Astrocyte (in vitro differentiated cells and primary cell): ENCODE results near the gene MAJIN. TPM values are rescaled to one million over a fixed set of nuclear protein-coding genes. Genes with fewer than 3 reads are reported as not detected.

ENCODE experiments used
- DNase-seq: peaks from one replicate; pipeline ENCODE4 v3.0.0-alpha.2; 2010; ENCODE audit warnings: low read depth
- FAIRE-seq: peaks from 2 replicates; lab custom pipeline; 2011; peaks lifted over from hg19 to GRCh38; lab: Jason Lieb, UNC
- H2AFZ ChIP-seq: 2 replicates; pipeline ENCODE4 v1.6.0; 2012; ENCODE audit warnings: low read depth, low read length, inconsistent platforms
- H3K27ac ChIP-seq: 2 replicates; pipeline ENCODE4 v1.5.1; 2011; ENCODE audit warnings: low read depth, low read length, inconsistent platforms
- H3K27me3 ChIP-seq: 2 replicates; pipeline ENCODE4 v1.6.0; 2011; ENCODE audit warnings: low read length, inconsistent platforms; ENCODE audit not compliant: insufficient read depth
- H3K36me3 ChIP-seq: 2 replicates; pipeline ENCODE4 v1.5.1; 2011; ENCODE audit warnings: low read length, inconsistent platforms; ENCODE audit not compliant: insufficient read depth
- H3K4me1 ChIP-seq: 2 replicates; pipeline ENCODE4 v1.5.1; 2011; ENCODE audit warnings: low read length, inconsistent platforms; ENCODE audit not compliant: insufficient read depth
- H3K4me2 ChIP-seq: 2 replicates; pipeline ENCODE4 v1.6.0; 2012; ENCODE audit warnings: low read length, inconsistent platforms
- H3K4me3 ChIP-seq: 2 replicates; pipeline ENCODE4 v1.5.1; 2011; ENCODE audit warnings: low read depth, mild to moderate bottlenecking, low read length, inconsistent platforms; ENCODE audit not compliant: insufficient read depth
- H3K79me2 ChIP-seq: 2 replicates; pipeline ENCODE4 v1.6.0; 2012; ENCODE audit warnings: mild to moderate bottlenecking, low read length, inconsistent platforms; ENCODE audit not compliant: insufficient read depth
- H3K9ac ChIP-seq: 2 replicates; pipeline ENCODE4 v1.6.0; 2012; ENCODE audit warnings: mild to moderate bottlenecking, low read length, inconsistent platforms
- H3K9me3 ChIP-seq: 2 replicates; pipeline ENCODE4 v1.5.1; 2012; ENCODE audit warnings: low read depth, mild to moderate bottlenecking, low read length, inconsistent platforms; ENCODE audit not compliant: insufficient read depth
- H4K20me1 ChIP-seq: 2 replicates; pipeline ENCODE4 v1.6.0; 2012; ENCODE audit warnings: low read length, inconsistent platforms; ENCODE audit not compliant: insufficient read depth
- H3K27ac Mint-ChIP-seq: one replicate; pipeline ENCODE4 v1.8.0; 2021; ENCODE audit warnings: mild to moderate bottlenecking, mixed read lengths; ENCODE audit not compliant: unreplicated experiment
- H3K27me3 Mint-ChIP-seq: one replicate; pipeline ENCODE4 v1.8.0; 2021; ENCODE audit warnings: low read depth, mixed read lengths; ENCODE audit not compliant: unreplicated experiment
- H3K36me3 Mint-ChIP-seq: one replicate; pipeline ENCODE4 v1.8.0; 2021; ENCODE audit warnings: low read depth, mixed read lengths; ENCODE audit not compliant: unreplicated experiment
- H3K4me1 Mint-ChIP-seq: one replicate; pipeline ENCODE4 v1.8.0; 2021; ENCODE audit warnings: low read depth, mixed read lengths; ENCODE audit not compliant: unreplicated experiment
- H3K4me3 Mint-ChIP-seq: one replicate; pipeline ENCODE4 v1.8.0; 2021; ENCODE audit warnings: mild to moderate bottlenecking, moderate library complexity, mixed read lengths; ENCODE audit not compliant: unreplicated experiment
- H3K9me3 Mint-ChIP-seq: one replicate; pipeline ENCODE4 v1.8.0; 2021; ENCODE audit warnings: mild to moderate bottlenecking, mixed read lengths; ENCODE audit not compliant: unreplicated experiment
- CTCF ChIP-seq: IDR thresholded peaks from 2 replicates; pipeline ENCODE4 v1.5.1; 2011; ENCODE audit warnings: low read depth, mild to moderate bottlenecking, inconsistent platforms, low read length, moderate library complexity; ENCODE audit not compliant: insufficient read depth
- EZH2 ChIP-seq: IDR thresholded peaks from 2 replicates; pipeline ENCODE4 v1.6.1; 2012; ENCODE audit warnings: mild to moderate bottlenecking, low read length, inconsistent platforms; ENCODE audit not compliant: insufficient read depth
- total RNA-seq: library from RNA; stranded (reverse); gene quantifications from 2 replicates; pipeline ENCODE4 v1.2.1, GENCODE V29; 2021

The MAJIN gene
- total RNA-seq, 1 donor from 2014 or later: not detected

- FAIRE-seq: no peak
- no peak overlapping the region for H3K27ac Mint-ChIP-seq
- H3K27me3 Mint-ChIP-seq: peaks cover 10% of the 10 kb centered on the region
Measured at GRCh38 chr11:64959498-64959897, 12.4 kb downstream of the MAJIN start.

GRCh38 chr11:64954201-64954600, 17.7 kb downstream of the MAJIN start:
- peaks cover 17% of the 10 kb centered on the region for H3K27me3 ChIP-seq
- FAIRE-seq: no peak
- no peaks in the 10 kb centered on the region for H3K4me1 Mint-ChIP-seq

More at GRCh38 chr11:64959498-64959897, 12.4 kb downstream of the MAJIN start:
- TF ChIP-seq CTCF: no peak
- no peak for TF ChIP-seq EZH2
- Histone ChIP-seq H3K27me3 (peaks cover 7% of the 10 kb centered on the region), H2AFZ (no peak overlapping the region), H4K20me1 (no peaks in the 10 kb centered on the region), H3K4me3 (no peak overlapping the region), H3K27ac (no peak overlapping the region), H3K9ac (no peak overlapping the region), H3K9me3 (no peaks in the 10 kb centered on the region), H3K4me1 (no peaks in the 10 kb centered on the region), H3K4me2 (no peak overlapping the region), H3K36me3 (no peaks in the 10 kb centered on the region), H3K79me2 (no peaks in the 10 kb centered on the region)
- Mint-ChIP-seq H3K4me3 (no peak overlapping the region), H3K36me3 (no peaks in the 10 kb centered on the region), H3K9me3 (no peaks in the 10 kb centered on the region), H3K4me1 (no peaks in the 10 kb centered on the region)
- no peak for DNase-seq

More at GRCh38 chr11:64954201-64954600, 17.7 kb downstream of the MAJIN start:
- Histone ChIP-seq H3K27ac (no peak overlapping the region), H2AFZ (no peak overlapping the region), H3K4me3 (no peak overlapping the region), H3K4me1 (no peaks in the 10 kb centered on the region), H3K9me3 (no peaks in the 10 kb centered on the region), H3K9ac (no peak overlapping the region), H3K79me2 (no peaks in the 10 kb centered on the region), H3K4me2 (no peak overlapping the region), H3K36me3 (no peaks in the 10 kb centered on the region), H4K20me1 (no peaks in the 10 kb centered on the region)
- Mint-ChIP-seq H3K27me3 (peaks cover 17% of the 10 kb centered on the region), H3K36me3 (no peaks in the 10 kb centered on the region), H3K9me3 (no peaks in the 10 kb centered on the region), H3K4me3 (no peak overlapping the region), H3K27ac (no peak overlapping the region)
- TF ChIP-seq EZH2 (no peak), CTCF (no peak)
- no peak for DNase-seq
